Hepatocyte (in vitro differentiated cells): ENCODE data around the gene STX18.

Experiments
- EZH2 ChIP-seq: fragments of 200-600 bp; sonication (generic); IDR thresholded peaks from 2 replicates; pipeline ENCODE4 v1.6.1; 2016; ENCODE audit warnings: antibody characterized with exemption, mild to moderate bottlenecking, borderline replicate concordance
- TF ChIP-seq, protein P1 (sequence below): fragments of 200-600 bp; sonication (generic); IDR thresholded peaks from 2 replicates; pipeline ENCODE4 v1.5.1; 2016; ENCODE audit warnings: antibody characterized with exemption, mild to moderate bottlenecking; ENCODE audit not compliant: poor library complexity

DNA sequence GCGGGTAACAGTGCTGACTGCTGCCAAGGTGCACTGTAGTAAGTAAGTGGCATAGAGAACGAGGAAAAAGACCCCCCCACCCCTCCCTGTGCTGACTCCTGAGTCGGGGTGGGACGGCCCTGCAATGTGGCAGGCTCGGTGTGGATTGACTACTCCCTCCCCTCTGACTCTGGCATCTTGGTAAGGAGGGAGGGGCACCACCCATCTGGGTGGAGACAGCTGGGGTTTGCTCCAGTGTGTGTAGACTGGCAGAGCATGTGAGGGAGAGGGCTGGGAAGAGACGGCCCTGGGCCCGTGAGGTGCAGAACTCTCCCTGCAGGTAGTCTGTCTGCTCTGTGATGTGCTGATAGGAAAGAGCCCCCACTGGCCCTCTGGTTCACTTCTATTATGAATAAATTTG, 124.0 kb downstream of the STX18 start:
- TF ChIP-seq, protein P1, sequence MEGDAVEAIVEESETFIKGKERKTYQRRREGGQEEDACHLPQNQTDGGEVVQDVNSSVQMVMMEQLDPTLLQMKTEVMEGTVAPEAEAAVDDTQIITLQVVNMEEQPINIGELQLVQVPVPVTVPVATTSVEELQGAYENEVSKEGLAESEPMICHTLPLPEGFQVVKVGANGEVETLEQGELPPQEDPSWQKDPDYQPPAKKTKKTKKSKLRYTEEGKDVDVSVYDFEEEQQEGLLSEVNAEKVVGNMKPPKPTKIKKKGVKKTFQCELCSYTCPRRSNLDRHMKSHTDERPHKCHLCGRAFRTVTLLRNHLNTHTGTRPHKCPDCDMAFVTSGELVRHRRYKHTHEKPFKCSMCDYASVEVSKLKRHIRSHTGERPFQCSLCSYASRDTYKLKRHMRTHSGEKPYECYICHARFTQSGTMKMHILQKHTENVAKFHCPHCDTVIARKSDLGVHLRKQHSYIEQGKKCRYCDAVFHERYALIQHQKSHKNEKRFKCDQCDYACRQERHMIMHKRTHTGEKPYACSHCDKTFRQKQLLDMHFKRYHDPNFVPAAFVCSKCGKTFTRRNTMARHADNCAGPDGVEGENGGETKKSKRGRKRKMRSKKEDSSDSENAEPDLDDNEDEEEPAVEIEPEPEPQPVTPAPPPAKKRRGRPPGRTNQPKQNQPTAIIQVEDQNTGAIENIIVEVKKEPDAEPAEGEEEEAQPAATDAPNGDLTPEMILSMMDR, result no peak
- no peak for TF ChIP-seq EZH2
